ENCODE data around the gene ITGA4.

Gene ITGA4

GRCh38 chr2:181464966-181465365 lies 7.8 kb downstream of the ITGA4 start:
- DNase-seq (no peak), ATAC-seq (replicated peaks) (no peak)
- Mint-ChIP-seq H3K36me3 (ENCODE audit: insufficient read depth) (peaks cover 72% of the 10 kb centered on the region), H3K27me3 (no peaks in the 10 kb centered on the region), H3K4me3 (peak overlapping the region; percentile 47 to 93), H3K4me1 (ENCODE audit: low read depth in 2 of 2) (peaks cover 52 to 72% of the 10 kb centered on the region in 2 donors), H3K9me3 (no peaks in the 10 kb centered on the region), H3K27ac (peak overlapping the region; percentile 51 to 74)

- ATAC-seq (replicated peaks) (peak; percentile 18), DNase-seq (no peak)
- Mint-ChIP-seq H3K9me3 (no peaks in the 10 kb centered on the region), H3K36me3 (ENCODE audit: insufficient read depth) (peaks cover 72% of the 10 kb centered on the region), H3K27me3 (no peaks in the 10 kb centered on the region), H3K4me1 (ENCODE audit: low read depth in 2 of 2) (peaks cover 56 to 71% of the 10 kb centered on the region in 2 donors), H3K4me3 (peak overlapping the region; percentile 47 to 93), H3K27ac (peak overlapping the region; percentile 51 to 74)
Measured at GRCh38 chr2:181465676-181466375, 8.6 kb downstream of the ITGA4 start.

DNA sequence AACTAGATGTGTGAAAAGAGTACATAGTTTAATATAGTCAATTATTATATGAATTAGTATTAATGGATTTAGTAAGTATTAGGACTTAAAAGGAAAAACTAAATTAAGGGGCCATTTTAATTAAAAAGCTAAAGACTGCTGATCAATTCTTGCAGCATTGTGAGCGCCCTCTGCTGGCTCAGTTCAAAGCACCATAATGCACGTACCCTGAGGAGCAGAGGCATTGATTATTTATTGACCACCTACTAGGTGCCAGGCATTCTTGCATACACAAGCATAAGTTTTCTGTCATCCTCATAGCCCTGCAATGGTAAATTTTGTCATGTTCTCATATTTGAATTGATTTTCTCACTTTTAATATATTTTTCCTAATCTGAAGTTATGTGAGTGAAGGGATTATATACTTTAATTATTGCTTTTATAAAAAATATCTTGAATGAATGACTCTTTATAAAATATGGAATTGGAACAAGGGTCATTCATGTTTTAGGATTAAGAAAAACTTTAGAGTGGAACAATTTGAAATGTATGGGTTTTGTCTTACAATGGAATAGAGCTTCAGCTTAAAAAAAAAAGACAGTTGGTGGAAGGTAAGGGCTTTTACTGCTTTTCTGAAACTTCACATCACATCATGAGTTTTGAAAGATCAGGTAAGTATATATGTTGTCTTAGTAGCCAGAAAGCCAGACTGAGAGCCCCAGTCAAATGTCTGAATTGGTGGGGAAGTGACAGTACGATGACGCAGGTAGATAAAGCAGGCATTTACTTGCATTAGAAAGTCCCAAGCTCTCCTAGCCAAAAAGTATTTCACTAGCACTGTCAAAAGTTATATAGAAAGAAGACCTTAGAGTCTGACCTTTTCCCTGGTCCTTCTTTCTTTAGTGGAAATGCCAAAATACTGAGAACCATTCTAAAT lies 9.7 kb downstream of the ITGA4 start:
- DNase-seq (peak; percentile 69 to 78 (median 70)), ATAC-seq (replicated peaks) (peak; percentile 46)
- Mint-ChIP-seq H3K27me3 (no peaks in the 10 kb centered on the region), H3K9me3 (no peaks in the 10 kb centered on the region), H3K36me3 (ENCODE audit: insufficient read depth) (peaks cover 69% of the 10 kb centered on the region), H3K27ac (peak overlapping the region; percentile 74 to 81), H3K4me1 (ENCODE audit: low read depth in 2 of 2) (peaks cover 58 to 73% of the 10 kb centered on the region in 2 donors), H3K4me3 (peak overlapping the region; percentile 52 to 93)

DNA sequence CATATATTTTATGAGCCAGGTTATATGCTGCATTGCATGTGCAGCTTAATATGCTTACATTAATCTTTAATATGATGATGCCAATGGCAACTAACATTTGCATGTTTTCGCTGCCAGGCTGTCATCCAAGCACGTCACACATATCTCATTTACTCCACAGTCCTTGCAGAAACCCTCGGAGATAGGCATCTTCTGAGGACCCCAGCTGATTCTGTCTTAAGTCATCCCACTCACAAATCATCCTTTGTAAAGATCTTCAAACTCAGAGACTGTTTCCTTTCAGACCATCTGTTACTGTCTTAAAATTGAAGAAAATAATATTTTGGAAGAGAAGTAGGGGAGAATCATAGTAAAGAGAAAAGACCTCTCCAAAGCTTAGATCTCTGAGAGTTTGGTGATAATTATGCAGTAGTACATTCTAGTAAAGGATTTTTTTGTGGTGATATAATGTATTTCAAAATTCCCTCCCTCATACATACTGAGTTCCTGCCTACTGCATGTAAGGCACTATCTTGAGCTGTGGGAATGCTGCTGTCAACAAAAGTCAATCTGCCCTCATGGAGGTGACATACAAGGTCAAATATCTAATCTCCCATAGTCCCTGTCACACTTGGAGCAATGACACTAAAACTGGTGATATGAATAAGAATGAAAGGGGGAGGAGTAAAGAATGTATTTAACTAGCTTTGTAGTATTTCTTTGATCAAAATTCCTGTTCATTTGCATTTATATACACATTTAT lies 11.0 kb downstream of the ITGA4 start:
- Mint-ChIP-seq H3K36me3 (ENCODE audit: insufficient read depth) (peaks cover 80% of the 10 kb centered on the region), H3K4me1 (ENCODE audit: low read depth in 2 of 2) (peaks cover 60 to 72% of the 10 kb centered on the region in 2 donors), H3K9me3 (no peaks in the 10 kb centered on the region), H3K27me3 (no peaks in the 10 kb centered on the region), H3K27ac (peak overlapping the region; percentile 39 to 74), H3K4me3 (peak overlapping the region in 1 of 2 donors; percentile 93)
- ATAC-seq (replicated peaks), result no peak
- no peak for DNase-seq

DNA sequence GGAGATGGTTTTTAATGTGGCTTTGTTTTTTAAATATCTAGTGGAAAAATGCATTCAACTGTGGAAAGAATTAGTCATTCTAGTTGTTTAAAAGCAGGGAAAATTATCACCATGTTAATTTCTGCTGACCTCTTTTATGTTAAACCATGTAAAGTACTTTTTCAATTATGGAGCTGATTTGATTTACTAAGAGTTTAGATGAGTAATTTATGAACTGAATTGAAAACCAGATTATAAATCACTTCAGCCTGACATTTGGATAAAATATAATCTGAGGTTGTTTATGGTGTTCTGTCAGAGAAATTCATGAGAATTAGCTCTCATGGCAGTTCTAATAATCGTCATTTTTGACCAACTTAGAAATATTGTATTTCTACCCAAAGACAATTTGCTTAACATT lies 11.6 kb downstream of the ITGA4 start:
- no peaks in the 10 kb centered on the region for H3K27me3 Mint-ChIP-seq
- ATAC-seq (replicated peaks) (no peak), DNase-seq (no peak)
- no peaks in the 10 kb centered on the region for H3K9me3 Mint-ChIP-seq
- H3K4me1 Mint-ChIP-seq (ENCODE audit: low read depth in 2 of 2), result peaks cover 60 to 70% of the 10 kb centered on the region in 2 donors
- peak overlapping the region in 1 of 2 donors; percentile 93 for H3K4me3 Mint-ChIP-seq
- H3K36me3 Mint-ChIP-seq (ENCODE audit: insufficient read depth), result peaks cover 83% of the 10 kb centered on the region
- H3K27ac Mint-ChIP-seq, result peak overlapping the region; percentile 39 to 74

- Mint-ChIP-seq H3K27me3 (no peaks in the 10 kb centered on the region), H3K27ac (peak overlapping the region; percentile 81 to 86), H3K4me3 (peak overlapping the region; percentile 20 to 43), H3K9me3 (no peaks in the 10 kb centered on the region), H3K4me1 (ENCODE audit: low read depth in 2 of 2) (peaks cover 52 to 65% of the 10 kb centered on the region in 2 donors), H3K36me3 (ENCODE audit: insufficient read depth) (peaks cover 82% of the 10 kb centered on the region)
- ATAC-seq (replicated peaks) (peak; percentile 67), DNase-seq (no peak)
Measured at GRCh38 chr2:181471226-181471625, 14.0 kb downstream of the ITGA4 start.

- Mint-ChIP-seq H3K9me3 (no peaks in the 10 kb centered on the region), H3K27ac (peak overlapping the region; percentile 81 to 86), H3K4me3 (peak overlapping the region; percentile 20 to 43), H3K4me1 (ENCODE audit: low read depth in 2 of 2) (peaks cover 52 to 69% of the 10 kb centered on the region in 2 donors), H3K27me3 (no peaks in the 10 kb centered on the region), H3K36me3 (ENCODE audit: insufficient read depth) (peaks cover 86% of the 10 kb centered on the region)
- ATAC-seq (replicated peaks), result peak; percentile 49
- DNase-seq, result no peak
Measured at GRCh38 chr2:181471783-181472182, 14.6 kb downstream of the ITGA4 start.

DNA sequence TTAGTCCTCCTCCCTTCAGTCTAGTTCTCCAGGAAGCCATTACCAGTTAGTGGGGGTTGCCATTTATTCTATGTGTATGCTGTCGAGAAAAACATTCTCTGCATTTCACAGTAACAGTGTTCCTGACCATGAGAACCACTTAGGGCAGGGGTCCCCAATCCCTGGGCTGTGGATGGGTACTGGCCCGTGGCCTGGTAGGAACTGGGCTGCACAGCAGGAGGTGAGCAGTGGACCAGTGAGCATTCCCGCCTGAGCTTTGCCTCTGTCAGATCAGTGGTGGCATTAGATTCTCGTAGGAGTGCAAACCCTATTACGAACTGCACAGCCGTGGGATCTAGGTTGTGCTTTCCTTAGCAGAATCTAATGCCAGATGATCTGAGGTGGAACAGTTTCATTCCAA lies 15.8 kb downstream of the ITGA4 start:
- Mint-ChIP-seq H3K36me3 (ENCODE audit: insufficient read depth) (peaks cover 89% of the 10 kb centered on the region), H3K27ac (peak overlapping the region; percentile 81 to 86), H3K4me3 (peak overlapping the region; percentile 22 to 43), H3K9me3 (no peaks in the 10 kb centered on the region), H3K27me3 (no peaks in the 10 kb centered on the region), H3K4me1 (ENCODE audit: low read depth in 2 of 2) (peaks cover 45 to 71% of the 10 kb centered on the region in 2 donors)
- ATAC-seq (replicated peaks) (no peak), DNase-seq (no peak)

- ATAC-seq (replicated peaks) (no peak), DNase-seq (no peak)
- peaks cover 87% of the 10 kb centered on the region for H3K36me3 Mint-ChIP-seq (ENCODE audit: insufficient read depth)
- H3K27me3 Mint-ChIP-seq, result no peaks in the 10 kb centered on the region
- no peaks in the 10 kb centered on the region for H3K9me3 Mint-ChIP-seq
- peak overlapping the region in 1 of 2 donors; percentile 43 for H3K4me3 Mint-ChIP-seq
- peaks cover 41 to 68% of the 10 kb centered on the region in 2 donors for H3K4me1 Mint-ChIP-seq (ENCODE audit: low read depth in 2 of 2)
- peak overlapping the region; percentile 81 to 86 for H3K27ac Mint-ChIP-seq
Measured at GRCh38 chr2:181474222-181474881, 17.2 kb downstream of the ITGA4 start.

GRCh38 chr2:181483211-181483610 lies 26.0 kb downstream of the ITGA4 start:
- DNase-seq (no peak), ATAC-seq (replicated peaks) (no peak)
- H3K27ac Mint-ChIP-seq, result no peak overlapping the region
- peaks cover 4 to 33% of the 10 kb centered on the region in 2 donors for H3K4me1 Mint-ChIP-seq (ENCODE audit: low read depth in 2 of 2)
- no peak overlapping the region for H3K4me3 Mint-ChIP-seq
- no peaks in the 10 kb centered on the region for H3K27me3 Mint-ChIP-seq
- H3K9me3 Mint-ChIP-seq, result no peaks in the 10 kb centered on the region
- H3K36me3 Mint-ChIP-seq (ENCODE audit: insufficient read depth), result peaks cover 94% of the 10 kb centered on the region

GRCh38 chr2:181483876-181484275 lies 26.7 kb downstream of the ITGA4 start:
- Mint-ChIP-seq H3K36me3 (ENCODE audit: insufficient read depth) (peaks cover 94% of the 10 kb centered on the region), H3K4me1 (ENCODE audit: low read depth in 2 of 2) (peaks cover 4 to 36% of the 10 kb centered on the region in 2 donors), H3K27me3 (no peaks in the 10 kb centered on the region), H3K4me3 (peak overlapping the region in 1 of 2 donors; percentile 26), H3K27ac (peak overlapping the region; percentile 39 to 78), H3K9me3 (no peaks in the 10 kb centered on the region)
- ATAC-seq (replicated peaks) (no peak), DNase-seq (no peak)

DNA sequence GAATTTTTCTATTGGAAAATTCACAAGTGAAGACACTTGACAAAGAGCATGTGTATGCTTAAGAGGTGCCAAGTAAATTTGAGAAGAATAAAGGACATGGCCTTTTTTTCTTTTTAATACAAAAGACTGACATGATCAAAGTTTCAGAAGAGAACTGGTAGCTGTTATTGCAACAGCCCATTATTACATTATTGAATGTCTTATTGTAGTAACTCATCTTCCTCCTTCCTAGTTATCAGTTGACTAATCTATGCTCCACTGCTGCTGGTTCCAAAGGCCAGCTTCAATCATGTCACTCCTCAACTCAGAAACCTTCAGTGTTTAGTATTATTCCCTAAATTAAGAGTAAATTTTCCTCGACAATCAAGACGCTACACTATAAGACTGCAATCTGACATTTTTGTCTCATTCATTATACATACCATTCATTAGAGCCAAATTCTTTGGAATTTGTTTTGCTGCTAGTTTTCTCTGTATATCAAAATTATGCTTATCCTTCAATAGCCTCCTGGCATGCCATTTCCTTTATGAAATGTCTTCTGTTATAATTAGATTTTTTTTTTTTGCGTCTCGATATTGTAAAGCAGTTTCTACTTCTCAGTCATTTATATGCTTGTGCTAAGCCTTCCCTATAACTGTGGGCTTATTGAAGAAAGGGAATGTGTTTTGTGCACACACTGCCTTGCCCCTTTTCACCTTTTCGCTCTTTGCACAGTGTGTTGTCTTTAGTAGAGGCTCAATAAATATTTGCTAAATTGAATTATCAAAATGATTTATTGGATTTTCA lies 27.9 kb downstream of the ITGA4 start:
- no peak for ATAC-seq (replicated peaks)
- H3K4me3 Mint-ChIP-seq, result peak overlapping the region in 1 of 2 donors; percentile 26
- H3K9me3 Mint-ChIP-seq, result no peaks in the 10 kb centered on the region
- H3K27me3 Mint-ChIP-seq, result no peaks in the 10 kb centered on the region
- no peak for DNase-seq
- peaks cover 6 to 46% of the 10 kb centered on the region in 2 donors for H3K4me1 Mint-ChIP-seq (ENCODE audit: low read depth in 2 of 2)
- H3K36me3 Mint-ChIP-seq (ENCODE audit: insufficient read depth), result peaks cover 96% of the 10 kb centered on the region
- H3K27ac Mint-ChIP-seq, result peak overlapping the region in 1 of 2 donors; percentile 78
